ENCODE data around the gene SP4.

DNA sequence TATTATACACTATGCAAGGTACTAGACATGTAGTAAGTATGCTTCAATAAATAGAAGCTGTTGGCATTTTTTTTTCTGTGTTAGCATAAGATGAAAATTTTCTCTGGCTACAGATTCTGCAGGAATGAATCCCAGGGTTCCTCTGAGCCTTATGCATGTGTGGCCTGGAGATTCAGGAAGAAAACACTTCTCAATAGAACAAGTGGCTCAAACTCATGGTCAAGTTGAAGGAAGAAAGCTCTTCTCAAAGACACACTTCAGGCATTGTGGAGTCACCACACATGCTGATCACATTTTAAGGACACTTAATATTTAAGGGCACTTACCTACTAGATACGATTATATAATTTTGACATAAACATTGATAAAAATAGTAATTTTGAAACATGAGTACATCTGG lies 134.5 kb downstream of the SP4 start:
- no peak for TF ChIP-seq POLR2AphosphoS5 (IDR thresholded peaks at IDR 0.05)
- TF ChIP-seq POLR2A (IDR thresholded peaks at IDR 0.05): no peak
- TF ChIP-seq, protein P1, sequence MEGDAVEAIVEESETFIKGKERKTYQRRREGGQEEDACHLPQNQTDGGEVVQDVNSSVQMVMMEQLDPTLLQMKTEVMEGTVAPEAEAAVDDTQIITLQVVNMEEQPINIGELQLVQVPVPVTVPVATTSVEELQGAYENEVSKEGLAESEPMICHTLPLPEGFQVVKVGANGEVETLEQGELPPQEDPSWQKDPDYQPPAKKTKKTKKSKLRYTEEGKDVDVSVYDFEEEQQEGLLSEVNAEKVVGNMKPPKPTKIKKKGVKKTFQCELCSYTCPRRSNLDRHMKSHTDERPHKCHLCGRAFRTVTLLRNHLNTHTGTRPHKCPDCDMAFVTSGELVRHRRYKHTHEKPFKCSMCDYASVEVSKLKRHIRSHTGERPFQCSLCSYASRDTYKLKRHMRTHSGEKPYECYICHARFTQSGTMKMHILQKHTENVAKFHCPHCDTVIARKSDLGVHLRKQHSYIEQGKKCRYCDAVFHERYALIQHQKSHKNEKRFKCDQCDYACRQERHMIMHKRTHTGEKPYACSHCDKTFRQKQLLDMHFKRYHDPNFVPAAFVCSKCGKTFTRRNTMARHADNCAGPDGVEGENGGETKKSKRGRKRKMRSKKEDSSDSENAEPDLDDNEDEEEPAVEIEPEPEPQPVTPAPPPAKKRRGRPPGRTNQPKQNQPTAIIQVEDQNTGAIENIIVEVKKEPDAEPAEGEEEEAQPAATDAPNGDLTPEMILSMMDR (IDR thresholded peaks at IDR 0.05): no peak

Measured in prostate gland (tissue), 2 donors.